Nasal cavity respiratory epithelium epithelial cell of viscerocranial mucosa (primary cell): ENCODE data around the gene SSR3. TPM values are rescaled to one million over a fixed set of nuclear protein-coding genes. Genes with fewer than 3 reads are reported as not detected.

ENCODE experiments used
- total RNA-seq: library from RNA; depleted of rRNA; stranded (reverse); fragments of >200 nt; gene quantifications from 2 replicates; pipeline ENCODE4 v1.2.3, GENCODE V29; 2014

The SSR3 gene
- total RNA-seq = 265 TPM in 2 replicates

GRCh38 chr3:156554842-156555687 is at the start of gene SSR3:
SSR3 (minus strand) TSS chr3:156555117; CDS start chr3:156555089, 28 bp downstream.

Other genes starting within 250 kb of the SSR3 start
- gene TIPARP, start 119.5 kb upstream of the SSR3 start, total RNA-seq = 88.0 and 141 TPM in 2 replicates